Fibroblast of skin of right quadriceps (primary cell): ENCODE data around the gene IL1A.
A peak's percentile ranks its signal among the peaks of the same experiment; 100 is the strongest.

Experiments
- DNase-seq: peaks from one replicate; pipeline ENCODE4 v3.0.0-alpha.2; 2013

The IL1A gene

GRCh38 chr2:112757265-112757664 lies 27.0 kb downstream of the IL1A start:
- DNase-seq: no peak

- DNase-seq: no peak
Observed at GRCh38 chr2:112756207-112756606, 28.1 kb downstream of the IL1A start.

- no peak for DNase-seq
Observed at GRCh38 chr2:112755444-112755843, 28.8 kb downstream of the IL1A start.

GRCh38 chr2:112754564-112754963 lies 29.7 kb downstream of the IL1A start:
- no peak for DNase-seq

GRCh38 chr2:112752667-112753066 lies 31.6 kb downstream of the IL1A start:
- DNase-seq: no peak

GRCh38 chr2:112751451-112752197 lies 32.7 kb downstream of the IL1A start:
- DNase-seq: no peak

- DNase-seq: peak; percentile 21
Observed at GRCh38 chr2:112750560-112750843, 33.8 kb downstream of the IL1A start.

- peak; percentile 66 for DNase-seq
Observed at GRCh38 chr2:112749755-112750559, 34.3 kb downstream of the IL1A start.

GRCh38 chr2:112740527-112740926 lies 43.8 kb downstream of the IL1A start:
- DNase-seq: no peak

- DNase-seq: no peak
Observed at GRCh38 chr2:112737542-112738232, 46.6 kb downstream of the IL1A start.

GRCh38 chr2:112733871-112734270 lies 50.4 kb downstream of the IL1A start:
- no peak for DNase-seq

GRCh38 chr2:112733456-112733855 lies 50.8 kb downstream of the IL1A start:
- DNase-seq: no peak

GRCh38 chr2:112731479-112731878 lies 52.8 kb downstream of the IL1A start:
- DNase-seq: no peak

- no peak for DNase-seq
Observed at GRCh38 chr2:112730791-112731190, 53.5 kb downstream of the IL1A start.

GRCh38 chr2:112730216-112730615 lies 54.1 kb downstream of the IL1A start:
- no peak for DNase-seq

- no peak for DNase-seq
Observed at GRCh38 chr2:112728378-112729175, 55.7 kb downstream of the IL1A start.

- no peak for DNase-seq
Observed at GRCh38 chr2:112728029-112728362, 56.3 kb downstream of the IL1A start.

- DNase-seq: no peak
Observed at GRCh38 chr2:112727276-112728028, 56.8 kb downstream of the IL1A start.

- peak; percentile 85 for DNase-seq
Observed at GRCh38 chr2:112726487-112727190, 57.7 kb downstream of the IL1A start.

GRCh38 chr2:112725545-112726457 lies 58.5 kb downstream of the IL1A start:
- DNase-seq: no peak
